ENCODE results near the gene DPP4.
A peak's percentile ranks its signal among the peaks of the same experiment; 100 is the strongest.
"Not testable (repeated sequence)": the region's sequence is repeated elsewhere in the genome, so short reads cannot be mapped to it uniquely, and the experiment has no call there.

DPP4 gene

DNA sequence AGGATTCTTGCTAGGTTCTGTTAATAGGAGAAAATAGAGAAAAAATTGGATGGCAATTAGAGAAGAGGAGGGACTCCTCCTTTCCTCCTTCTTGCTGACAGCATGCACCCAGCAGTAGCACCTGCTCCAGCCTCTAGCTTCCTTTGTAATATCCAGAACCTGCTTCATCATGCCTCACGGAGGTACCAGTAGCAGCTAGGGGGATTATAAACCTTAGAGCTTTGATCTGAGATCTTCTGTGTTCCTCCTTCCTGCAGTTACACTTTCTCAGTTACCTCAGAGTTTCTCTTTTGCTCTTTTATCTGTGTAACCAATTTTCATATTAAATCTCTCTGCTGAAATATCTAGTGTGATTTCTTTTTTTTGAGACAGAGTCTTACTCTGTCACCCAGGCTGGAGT, 16.6 kb downstream of the DPP4 start:
- no peak for DNase-seq (ENCODE audit: low spot score)

DNA sequence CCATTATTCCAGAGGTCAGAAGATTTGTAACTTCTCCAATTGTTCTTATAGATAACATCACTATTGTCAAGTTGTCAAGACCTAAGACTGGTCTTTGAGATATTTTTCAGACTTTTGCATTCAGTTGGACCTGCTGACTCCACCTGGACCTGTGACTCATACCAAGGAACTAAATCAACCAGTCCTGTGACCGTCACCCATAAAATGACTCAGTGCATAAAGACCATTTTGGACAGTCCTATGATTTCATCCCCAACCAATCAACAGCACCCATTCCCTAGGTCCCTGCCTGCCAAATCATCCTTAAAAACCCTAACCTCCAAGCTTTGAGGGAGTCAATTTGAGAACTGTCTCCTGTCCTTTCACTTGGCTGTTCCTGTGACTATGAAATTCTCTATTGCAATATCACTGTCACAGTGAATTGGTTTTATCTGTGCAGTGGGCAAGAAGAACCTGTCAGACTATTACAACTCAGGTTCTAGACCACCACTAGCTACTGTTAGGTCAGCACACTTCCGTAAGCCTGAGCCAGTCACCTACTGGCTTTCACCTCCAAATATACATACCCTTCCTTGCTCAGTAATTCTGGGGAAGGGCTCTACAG, 17.1 kb downstream of the DPP4 start:
- no peak for DNase-seq (ENCODE audit: low spot score)

DNA sequence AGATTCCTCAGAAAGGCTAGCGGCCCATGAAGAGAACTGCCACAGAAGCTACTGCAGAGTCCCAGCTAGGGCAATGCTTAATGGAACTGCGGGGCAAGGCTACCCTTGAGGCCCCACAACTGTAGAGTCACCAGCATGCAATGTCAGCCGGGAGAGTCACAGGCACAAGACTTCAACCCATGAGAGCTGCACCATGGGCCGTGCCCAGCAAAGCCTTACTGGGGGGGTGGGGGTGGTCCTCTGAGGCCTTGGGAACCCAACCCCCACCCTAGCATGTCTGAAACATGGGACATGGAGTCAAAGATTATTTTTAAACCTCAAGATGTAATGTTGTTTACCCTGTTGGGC, 20.2 kb downstream of the DPP4 start:
- no peak for DNase-seq (ENCODE audit: low spot score)

DNA sequence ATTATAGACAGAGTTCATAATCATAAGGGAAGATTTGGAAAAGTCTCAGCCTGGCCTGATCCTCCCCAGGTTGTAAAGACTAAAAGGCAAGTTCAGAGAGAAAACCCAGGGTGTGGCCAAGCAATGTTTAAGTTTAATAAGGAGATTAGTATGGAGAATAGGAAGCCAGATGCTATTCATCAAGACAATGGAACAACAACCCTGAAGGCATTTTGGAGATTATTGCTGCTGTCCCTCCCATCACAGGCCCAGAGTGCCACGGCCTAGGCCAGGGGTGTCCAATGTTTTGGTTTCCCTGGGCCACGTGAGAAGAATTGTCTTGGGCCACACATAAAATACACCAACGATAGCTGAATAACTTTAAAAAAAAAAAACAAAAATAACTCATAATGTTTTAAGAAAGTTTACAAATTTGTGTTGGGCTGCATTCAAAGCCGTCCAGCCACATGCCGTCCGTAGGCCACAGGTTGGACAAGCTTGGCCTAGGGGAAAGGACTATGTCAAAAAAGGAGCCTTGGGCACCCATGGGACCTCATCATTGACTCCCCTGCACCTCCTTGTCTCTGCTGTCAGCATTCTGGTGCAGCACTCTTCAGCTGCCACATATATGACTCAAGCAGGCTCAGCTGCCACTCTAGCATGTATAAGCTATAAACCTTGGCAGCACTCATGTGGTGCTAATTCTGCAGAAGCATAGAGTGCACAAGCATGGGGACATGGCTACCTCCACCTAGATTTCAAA, 20.8 kb downstream of the DPP4 start:
- no peak for DNase-seq (ENCODE audit: low spot score)

DNA sequence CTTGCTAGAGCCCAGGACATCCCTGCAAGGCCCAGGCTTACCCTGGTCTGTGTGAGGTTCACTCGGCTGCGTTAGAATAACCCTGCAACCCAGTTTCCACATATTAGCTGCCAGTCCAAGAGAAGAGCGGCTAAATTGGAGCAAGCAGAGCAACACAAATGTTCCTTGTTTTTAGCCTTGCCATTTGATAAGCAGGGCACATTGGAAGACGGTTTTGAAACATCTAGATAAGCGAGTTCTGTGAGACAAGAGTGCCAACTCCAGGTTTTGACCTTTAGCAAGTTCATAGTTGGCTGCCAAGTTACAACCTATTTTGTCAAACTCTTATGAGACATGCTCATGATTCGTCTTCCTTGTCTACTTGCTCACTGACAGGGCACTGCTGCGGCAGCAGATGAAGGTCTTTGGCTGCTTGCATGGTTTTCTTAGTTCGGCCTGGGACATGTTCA, 23.5 kb downstream of the DPP4 start:
- no peak for DNase-seq (ENCODE audit: low spot score)

DNA sequence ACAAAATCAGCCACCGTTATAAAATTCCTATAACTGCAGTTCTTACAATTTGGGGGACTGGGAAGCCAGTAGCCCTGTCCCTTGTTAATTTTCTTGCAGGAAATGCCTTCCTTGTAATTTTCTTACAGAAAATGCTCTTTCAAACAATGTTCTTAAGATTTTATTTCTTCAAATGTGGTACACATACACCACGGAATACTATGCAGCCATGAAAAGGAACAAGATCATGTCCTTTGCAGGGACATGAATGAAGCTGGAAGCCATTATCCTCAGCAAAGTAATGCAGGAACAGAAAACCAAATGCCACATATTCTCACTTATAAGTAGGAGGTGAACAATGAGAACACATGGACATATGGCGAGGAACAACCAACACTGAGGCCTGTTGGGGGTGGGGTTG, 24.9 kb downstream of the DPP4 start:
- not testable (repeated sequence) for DNase-seq (ENCODE audit: low spot score)

DNA sequence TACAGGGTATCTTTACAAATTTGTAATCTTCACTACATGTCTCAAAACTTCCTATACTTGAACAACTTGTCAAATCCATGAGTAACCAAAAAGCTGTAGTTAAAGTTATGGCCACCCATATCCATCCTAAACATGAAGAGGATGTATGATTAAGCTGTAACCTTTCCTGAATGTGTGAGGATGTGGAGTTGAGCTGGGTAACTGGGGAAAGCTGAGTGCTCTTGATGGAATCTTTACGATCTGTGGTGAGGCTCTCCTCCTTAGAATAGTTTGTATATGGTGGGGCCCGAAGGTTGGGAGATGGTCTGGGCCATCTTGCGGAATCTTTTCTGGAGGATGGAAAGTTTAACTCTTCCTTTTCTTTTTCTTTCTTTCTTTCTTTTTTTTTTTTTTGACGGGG, 29.4 kb downstream of the DPP4 start:
- DNase-seq (ENCODE audit: low spot score): no peak

DNA sequence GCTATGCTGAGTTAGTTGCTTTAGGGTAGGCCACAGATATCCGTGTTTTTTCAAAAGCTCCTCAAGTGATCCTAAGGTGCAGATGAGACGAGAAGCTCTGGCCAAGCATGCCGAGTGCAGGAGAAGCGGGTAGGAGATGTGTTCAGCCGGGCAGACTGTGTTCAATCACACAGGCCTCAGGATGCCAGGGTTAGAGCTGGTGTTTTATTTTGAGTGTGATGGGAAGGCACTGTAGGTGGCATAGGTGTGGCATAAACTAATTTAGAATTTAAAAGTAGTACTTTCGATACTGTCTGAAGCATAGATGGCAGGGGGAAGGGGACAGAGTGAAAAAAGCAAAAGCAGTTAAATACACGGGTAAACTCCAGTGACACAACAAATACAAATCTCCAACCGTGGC, 30.9 kb downstream of the DPP4 start:
- DNase-seq (ENCODE audit: low spot score): no peak

DNA sequence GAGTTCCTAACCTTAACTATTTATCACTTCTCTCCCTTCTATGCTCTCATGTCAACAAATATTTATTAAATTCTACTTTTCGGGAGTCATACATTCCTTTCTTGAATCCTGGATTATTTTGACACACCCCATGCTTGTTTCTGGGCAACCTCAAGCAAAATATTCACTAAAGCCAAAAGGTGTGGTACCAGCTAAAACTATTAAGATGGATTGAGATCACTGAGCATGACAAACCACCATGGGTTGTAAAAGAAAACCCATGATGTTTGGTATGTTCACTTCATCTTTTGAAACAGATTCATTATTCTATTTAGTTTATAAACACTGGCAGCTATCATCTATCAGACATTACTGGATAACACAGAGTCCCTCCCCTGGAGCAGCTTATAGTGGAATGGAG, 32.5 kb downstream of the DPP4 start:
- no peak for DNase-seq (ENCODE audit: low spot score)

DNA sequence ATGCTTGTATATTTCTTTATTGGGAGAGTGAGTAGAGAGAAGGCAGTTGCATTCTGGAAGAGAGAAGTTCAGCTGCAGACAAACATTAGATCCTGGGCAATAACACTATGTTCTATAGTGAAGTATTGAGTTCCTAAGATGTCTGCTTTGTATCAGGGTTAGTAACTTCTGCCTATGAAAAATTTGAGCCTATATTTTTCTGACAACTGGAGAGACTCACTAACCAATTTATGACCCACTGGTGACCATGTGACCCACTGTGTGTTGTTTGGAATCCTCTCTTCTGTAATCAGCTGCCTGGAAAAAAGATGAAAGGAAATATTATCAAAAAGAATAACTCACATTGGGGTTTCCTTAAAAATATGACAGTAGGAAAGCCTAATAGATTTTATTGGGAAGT, 35.3 kb downstream of the DPP4 start:
- DNase-seq (ENCODE audit: low spot score): no peak

DNA sequence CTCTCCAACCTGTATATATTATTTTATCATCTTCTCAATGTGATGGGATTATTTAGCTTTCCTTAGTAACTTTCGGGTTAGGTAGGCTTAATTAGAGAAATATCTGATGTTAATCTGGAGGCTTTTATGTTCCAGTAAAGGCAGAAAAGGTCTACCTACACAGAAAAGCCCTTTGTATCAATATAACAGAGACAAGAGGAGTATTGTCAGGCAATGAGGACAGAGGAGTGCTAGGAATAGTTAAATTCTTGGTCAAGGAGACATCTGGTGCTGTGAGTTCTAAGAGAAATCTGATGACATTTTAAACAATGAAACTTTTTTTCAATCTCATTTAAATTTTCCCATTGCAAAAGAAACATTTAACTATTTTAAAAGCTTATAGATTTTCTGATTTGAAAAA, 36.1 kb downstream of the DPP4 start:
- DNase-seq (ENCODE audit: low spot score): no peak

DNA sequence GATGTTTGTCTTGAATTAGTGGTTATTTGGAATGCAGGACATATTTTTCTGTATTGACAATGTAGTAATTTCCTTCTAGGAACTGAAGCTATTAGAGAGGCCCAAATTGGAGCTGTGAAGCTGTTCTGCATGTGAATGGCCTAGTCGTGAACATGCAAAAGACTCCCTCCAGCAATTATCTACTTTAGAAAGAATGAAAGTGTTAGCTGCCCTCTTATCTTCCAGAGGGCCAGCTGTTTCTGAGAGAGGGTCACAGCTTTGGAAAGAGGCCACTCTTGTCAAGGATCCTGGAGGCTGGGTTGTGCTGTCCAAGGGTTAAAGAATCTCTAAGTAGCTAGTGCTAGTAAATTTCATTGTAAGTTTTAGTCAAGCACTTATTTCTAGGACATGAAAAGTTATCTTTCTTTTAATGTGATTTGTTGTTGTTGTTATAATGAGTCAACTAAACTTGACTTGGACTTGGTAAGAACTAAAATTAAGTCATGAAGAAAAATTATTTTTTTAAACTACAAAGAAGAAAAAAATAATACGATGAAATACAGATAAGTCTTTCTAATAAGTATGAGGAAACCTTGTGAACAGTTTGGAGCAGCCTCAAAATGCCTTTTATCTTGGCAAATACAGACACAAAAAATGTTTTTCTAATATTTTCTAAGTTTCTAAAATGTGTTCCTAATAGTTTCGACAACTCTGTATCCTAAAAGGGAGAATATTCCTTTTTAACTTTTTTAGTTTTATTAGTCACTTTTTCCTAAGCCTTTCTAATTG, 36.8 kb downstream of the DPP4 start:
- DNase-seq (ENCODE audit: low spot score): no peak

DNA sequence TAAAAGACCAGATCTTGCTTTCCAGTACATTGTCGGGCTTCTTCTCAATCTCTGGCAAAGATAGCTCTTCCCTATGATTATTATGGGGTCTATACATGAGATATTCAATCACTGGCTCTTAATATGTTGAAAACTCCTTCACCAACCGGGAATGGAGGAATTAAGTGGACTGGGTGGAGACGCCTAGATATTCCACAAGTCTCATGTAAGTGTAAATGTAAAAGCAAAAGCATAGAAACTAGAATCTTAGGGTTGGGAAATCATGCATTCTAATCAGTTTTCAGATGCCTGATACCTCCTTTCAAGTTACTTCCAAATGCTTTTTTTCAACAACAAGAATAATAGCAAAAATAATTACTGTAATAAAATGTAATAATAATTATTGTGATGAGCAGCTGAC, 38.0 kb downstream of the DPP4 start:
- no peak for DNase-seq (ENCODE audit: low spot score)

DNA sequence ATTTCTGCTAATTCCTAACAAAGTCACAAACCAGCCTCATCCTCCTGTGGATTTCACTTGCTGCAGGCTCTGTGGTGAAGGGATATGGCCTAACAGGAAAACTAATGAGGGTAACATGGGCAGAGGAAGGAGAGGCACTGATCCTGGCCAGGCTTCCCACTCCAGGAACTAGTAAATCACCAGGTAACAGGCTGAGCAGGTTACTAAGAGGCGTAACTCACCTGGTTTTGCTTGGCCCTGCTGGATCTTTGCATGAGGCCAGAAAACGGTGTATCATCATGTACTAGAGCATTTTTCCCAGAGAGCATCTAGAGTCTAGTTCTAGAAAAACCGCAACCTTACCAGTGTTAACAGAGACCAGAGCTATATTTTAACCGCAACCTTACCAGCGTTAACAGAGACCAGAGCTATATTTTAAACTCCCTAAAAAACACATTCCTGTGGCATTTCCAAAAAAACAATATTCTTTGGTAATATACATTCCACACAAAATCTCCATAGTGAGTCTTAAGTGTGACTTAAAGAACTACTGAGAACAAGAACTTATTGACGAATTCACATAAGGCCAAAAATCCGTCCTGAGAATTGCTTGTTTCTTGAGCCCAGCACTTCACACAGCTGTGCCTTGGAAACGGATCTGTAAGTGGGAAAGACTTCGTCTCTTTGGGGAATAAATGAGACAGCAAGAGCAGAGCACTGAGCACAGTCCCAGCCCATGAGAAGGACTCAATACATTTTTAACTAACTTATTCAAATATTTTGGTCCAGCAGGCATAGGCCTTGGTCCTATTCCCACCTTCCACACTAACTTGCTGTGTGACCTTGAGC, 43.4 kb downstream of the DPP4 start:
- DNase-seq (ENCODE audit: low spot score): no peak

DNA sequence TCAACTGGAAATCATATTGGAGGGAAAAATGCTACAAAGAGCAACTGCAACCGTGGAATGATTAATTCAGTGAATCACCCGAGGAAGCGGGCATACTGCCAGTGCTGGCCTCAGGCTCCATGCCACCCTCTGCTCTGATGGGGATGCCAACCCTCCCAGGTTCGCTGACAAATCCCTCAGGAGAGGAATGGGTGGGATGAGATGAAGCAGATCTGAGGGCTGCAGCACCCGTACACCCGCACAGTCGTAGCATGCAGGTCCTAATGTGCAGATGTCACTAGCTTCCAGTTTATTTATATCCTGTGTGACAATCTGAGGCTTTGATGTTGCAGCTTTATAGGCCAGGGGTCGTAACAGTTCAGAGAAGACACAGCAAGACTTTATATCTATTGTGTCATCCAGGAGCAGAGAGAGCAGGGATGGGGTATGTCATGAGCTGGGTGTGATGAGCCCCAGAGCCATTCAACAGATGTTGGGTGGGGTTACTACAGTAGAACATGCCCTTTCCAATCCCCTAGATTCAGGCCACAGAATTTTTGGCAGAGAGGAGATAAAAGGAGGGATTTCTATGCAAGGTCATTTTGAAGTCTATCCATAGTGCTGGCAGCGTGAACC, 44.6 kb downstream of the DPP4 start:
- peak; percentile 81 for DNase-seq (ENCODE audit: low spot score)

DNA sequence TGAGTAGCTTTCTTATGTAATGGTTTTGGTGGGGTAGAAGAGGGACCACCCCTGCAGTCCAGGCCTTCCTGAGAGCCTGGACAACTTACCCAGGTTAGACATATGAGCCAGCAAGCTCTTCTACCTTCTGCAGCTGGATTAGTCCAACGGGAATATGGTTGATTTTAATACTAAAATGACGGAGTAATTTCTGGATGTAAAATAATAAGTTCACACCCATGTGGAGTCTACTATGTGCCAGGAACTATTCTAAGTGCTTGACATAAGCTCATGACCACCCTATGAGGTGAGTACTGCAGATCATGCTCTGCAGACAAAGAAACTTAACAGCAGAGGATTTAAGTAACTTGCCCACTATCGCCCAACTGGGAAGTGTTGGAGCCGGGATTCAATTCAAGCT, 45.5 kb downstream of the DPP4 start:
- DNase-seq (ENCODE audit: low spot score): no peak

DNA sequence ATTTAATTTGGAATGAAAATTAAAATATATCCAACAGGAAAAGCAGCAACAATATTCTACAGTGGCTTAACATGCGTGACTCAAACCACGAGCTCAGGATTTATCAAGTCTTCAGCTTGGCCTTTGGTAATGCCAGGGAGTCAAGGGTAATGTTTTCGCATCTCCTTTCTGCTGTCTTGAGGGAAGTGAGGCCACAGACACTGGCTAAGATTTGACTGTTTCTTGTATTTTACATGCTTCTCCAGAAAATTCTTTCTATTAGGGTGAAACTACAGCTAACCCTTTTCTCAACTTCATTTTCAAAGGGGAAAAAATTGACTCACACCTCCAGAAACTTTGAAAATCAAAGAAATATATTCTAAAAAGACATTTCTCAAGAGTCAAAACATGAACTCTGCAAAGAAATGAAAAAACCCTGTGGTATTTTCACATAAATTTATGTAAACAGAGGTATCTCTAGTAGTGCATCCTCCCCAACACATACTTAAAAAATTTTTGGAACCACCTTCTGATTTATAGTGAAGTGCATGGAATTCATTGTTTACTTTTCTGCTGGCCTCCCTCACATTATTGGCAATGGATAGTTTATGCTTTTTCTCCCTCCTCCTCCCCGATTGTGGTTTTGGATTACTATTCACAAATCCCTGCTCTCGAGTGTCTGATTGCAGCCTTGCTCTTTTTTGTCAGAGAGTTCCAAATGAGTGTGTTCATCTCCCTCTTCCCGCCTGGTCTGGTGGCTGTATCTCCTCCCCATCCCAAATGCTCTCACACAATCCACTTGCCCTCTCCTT, 48.7 kb downstream of the DPP4 start:
- DNase-seq (ENCODE audit: low spot score): no peak

DNA sequence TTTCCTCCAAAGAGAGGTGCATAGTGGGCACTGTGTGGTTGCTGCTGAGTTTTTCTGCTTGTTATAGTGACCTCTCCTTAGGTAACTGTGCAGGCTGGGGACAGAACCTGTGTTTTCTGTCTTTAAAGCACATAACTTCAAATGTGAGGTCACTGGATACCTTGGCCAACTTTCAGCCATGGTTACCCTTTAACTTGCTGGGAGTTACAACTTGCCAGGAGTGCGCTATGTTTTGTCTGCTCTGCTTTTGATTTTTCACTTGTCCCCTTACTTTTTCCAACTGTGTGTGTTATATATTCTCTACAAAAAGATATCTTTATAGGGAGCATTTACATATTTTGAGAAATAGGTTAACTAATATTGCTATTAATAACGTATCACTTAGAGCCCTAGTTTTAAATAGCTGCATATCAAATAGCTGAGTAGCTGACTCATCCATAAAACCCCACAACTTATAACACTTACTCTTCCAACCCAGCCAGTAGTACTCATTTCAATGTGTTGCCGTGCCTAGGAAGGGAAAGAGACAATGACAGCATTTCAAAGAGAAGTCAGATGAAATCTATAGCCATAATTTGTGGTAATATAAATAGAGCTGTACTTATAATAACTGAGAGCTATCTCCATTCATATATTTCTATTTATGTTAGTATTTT, 51.6 kb downstream of the DPP4 start:
- peak; percentile 35 for DNase-seq (ENCODE audit: low spot score)

DNA sequence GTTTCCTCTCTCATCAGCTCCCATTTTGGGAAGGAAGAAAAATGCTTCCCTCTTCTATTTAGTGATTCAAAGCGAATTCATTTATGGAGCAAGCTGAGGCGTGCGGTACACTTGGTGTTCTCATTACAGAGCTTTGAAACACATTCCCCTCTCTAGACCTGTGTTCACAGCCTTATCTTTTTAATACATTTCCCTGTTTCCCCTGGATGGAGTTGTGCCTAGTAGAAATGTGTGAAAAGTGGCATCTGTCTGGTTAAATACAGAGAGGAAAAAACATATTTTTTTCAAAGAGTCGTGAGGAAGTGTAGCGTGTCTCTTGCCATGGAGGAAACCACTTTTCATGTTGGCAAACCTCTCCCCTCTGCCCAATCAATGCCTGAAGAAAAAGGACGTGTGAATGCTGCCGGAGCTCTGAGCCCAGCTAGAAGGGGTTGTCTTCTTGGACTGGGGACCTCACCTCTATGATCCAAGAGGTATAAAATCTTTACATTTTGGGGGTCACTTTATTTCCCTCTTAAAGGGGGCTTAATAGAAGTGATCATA, 52.4 kb downstream of the DPP4 start:
- no peak for DNase-seq (ENCODE audit: low spot score)

DNA sequence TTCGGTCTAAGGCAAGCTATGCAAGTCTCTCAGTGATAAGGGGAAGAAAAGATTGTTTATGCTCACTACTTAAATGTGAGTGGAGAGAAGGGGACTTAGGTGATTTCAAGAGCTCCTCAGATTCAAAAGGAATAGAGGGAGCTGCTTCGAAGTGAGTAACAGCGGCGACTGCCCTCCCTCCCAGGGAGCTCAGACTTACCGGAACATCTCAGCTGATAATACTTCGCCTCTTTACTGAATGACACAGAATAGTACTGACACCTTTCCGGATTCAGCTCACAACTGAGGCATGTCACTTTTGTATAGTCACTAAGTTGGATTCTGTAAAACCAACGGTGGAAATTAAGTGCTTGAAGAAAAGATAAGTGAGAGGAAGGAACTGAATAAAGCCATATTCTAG, 55.5 kb downstream of the DPP4 start:
- no peak for DNase-seq (ENCODE audit: low spot score)
